Transverse colon (tissue), 4 donors: ENCODE measurements around the gene LKAAEAR1.

ENCODE experiments used
- EP300 ChIP-seq: sonication (generic); formaldehyde crosslinking; IDR thresholded peaks from one replicate; pipeline ENCODE4 v1.6.1; 2017; ENCODE audit warnings: antibody characterized with exemption, low read depth
- POLR2A ChIP-seq: fragments of 450-650 bp; IDR thresholded peaks from one replicate; pipeline ENCODE4 v1.6.1; 2016; ENCODE audit warnings: antibody characterized with exemption, mild to moderate bottlenecking, moderate library complexity
- POLR2AphosphoS5 ChIP-seq, 3 donors: sonication (generic); formaldehyde crosslinking; IDR thresholded peaks; one replicate each; pipeline ENCODE4 v1.6.1; 2016; ENCODE audit warnings: antibody characterized with exemption in 3 of 3
- TF ChIP-seq, protein P1 (sequence below), 5 experiments: fragments of 200-600 bp in 3 of 5; fragments of 450-650 bp in 2 of 5; sonication (generic) in 3 of 5; IDR thresholded peaks; 1 replicate in 2 of 5; 2 replicates in 3 of 5; pipeline ENCODE4 v1.5.1; 2016 to 2017; ENCODE audit warnings: antibody characterized with exemption in 5 of 5, inconsistent platforms in 3 of 5, mild to moderate bottlenecking in 2 of 5, moderate library complexity in 1 of 5

DNA sequence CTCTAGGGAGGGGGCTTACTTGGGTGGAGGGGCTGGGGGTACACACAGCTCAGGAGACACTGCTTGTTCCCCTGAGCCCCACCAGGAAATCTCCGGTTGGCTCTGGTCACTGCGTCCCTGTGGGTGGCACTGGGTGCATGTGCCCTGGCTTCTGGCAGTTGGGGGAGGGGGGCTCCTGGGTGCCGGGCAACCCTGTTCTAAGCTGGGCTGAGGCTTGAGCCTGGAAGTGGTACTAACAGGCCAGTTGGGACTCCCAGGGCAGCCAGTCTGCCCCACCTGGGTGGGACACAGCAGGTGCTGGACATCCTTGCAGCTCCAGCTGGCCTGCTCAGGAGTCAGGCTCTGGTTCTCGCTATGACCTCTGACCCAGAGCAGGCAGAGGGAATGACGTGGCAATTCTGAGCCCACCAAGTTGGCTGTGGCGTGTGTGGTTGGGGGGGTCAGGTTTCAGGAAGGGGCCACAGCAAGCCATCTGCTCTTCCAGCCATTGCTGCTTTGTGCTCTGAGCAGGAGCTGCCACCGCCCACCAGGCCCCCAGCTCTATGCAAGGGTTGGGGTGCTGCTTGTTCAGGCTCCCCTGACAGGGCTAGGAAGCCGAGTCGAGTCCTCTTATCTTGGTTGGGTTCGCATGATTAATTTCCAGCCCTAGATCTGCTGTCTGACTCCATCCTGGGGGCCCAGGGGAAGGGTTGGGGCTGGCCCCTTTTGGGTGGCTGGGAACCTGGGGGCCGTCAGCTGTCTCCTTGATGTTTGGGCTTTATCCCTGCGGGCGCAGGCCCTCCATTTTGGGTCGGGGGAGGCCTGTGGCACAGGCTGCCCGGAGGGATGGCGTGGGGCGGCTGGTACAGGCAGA is 47.6 kb downstream of the LKAAEAR1 start:
- TF ChIP-seq, protein P1, sequence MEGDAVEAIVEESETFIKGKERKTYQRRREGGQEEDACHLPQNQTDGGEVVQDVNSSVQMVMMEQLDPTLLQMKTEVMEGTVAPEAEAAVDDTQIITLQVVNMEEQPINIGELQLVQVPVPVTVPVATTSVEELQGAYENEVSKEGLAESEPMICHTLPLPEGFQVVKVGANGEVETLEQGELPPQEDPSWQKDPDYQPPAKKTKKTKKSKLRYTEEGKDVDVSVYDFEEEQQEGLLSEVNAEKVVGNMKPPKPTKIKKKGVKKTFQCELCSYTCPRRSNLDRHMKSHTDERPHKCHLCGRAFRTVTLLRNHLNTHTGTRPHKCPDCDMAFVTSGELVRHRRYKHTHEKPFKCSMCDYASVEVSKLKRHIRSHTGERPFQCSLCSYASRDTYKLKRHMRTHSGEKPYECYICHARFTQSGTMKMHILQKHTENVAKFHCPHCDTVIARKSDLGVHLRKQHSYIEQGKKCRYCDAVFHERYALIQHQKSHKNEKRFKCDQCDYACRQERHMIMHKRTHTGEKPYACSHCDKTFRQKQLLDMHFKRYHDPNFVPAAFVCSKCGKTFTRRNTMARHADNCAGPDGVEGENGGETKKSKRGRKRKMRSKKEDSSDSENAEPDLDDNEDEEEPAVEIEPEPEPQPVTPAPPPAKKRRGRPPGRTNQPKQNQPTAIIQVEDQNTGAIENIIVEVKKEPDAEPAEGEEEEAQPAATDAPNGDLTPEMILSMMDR (IDR thresholded peaks at IDR 0.05), result no peak
- TF ChIP-seq POLR2A (no peak), EP300 (no peak), POLR2AphosphoS5 (IDR thresholded peaks at IDR 0.05) (no peak)
